Nephron progenitor cell (in vitro differentiated cells): ENCODE measurements around the gene TMPRSS9.
"Not testable (repeated sequence)": the region's sequence is repeated elsewhere in the genome, so short reads cannot be mapped to it uniquely, and the experiment has no call there.

Experiments
- DNase-seq: peaks from one replicate; pipeline ENCODE4 v3.0.0; 2021
- H3K27ac Mint-ChIP-seq: 2 replicates; pipeline ENCODE4 v1.8.0; 2021; ENCODE audit warnings: mild to moderate bottlenecking, moderate library complexity, mixed read lengths
- H3K27me3 Mint-ChIP-seq: 2 replicates; pipeline ENCODE4 v1.8.0; 2021; ENCODE audit warnings: mild to moderate bottlenecking, low read depth, mixed read lengths; ENCODE audit not compliant: poor library complexity
- H3K36me3 Mint-ChIP-seq: 2 replicates; pipeline ENCODE4 v1.8.0; 2021; ENCODE audit warnings: low read depth, mixed read lengths
- H3K4me1 Mint-ChIP-seq: 2 replicates; pipeline ENCODE4 v1.8.0; 2021; ENCODE audit warnings: mixed read lengths
- H3K4me3 Mint-ChIP-seq: 2 replicates; pipeline ENCODE4 v1.8.0; 2021; ENCODE audit warnings: mild to moderate bottlenecking, moderate library complexity, mixed read lengths
- H3K9me3 Mint-ChIP-seq: 2 replicates; pipeline ENCODE4 v1.8.0; 2021; ENCODE audit warnings: mild to moderate bottlenecking, moderate library complexity, mixed read lengths
- CTCF ChIP-seq: fragments of 200-600 bp; sonication (generic); IDR thresholded peaks from 2 replicates; pipeline ENCODE4 v1.5.0; 2021; ENCODE audit warnings: antibody characterized with exemption

The TMPRSS9 gene

GRCh38 chr19:2394054-2394441 lies 34.0 kb downstream of the TMPRSS9 start:
- no peak overlapping the region for H3K4me3 Mint-ChIP-seq
- peaks cover 9% of the 10 kb centered on the region for H3K9me3 Mint-ChIP-seq
- TF ChIP-seq CTCF: no peak
- no peak for DNase-seq
- peaks cover 19% of the 10 kb centered on the region for H3K4me1 Mint-ChIP-seq
- no peaks in the 10 kb centered on the region for H3K36me3 Mint-ChIP-seq
- H3K27me3 Mint-ChIP-seq: peaks cover 7% of the 10 kb centered on the region
- H3K27ac Mint-ChIP-seq: no peak overlapping the region

- Mint-ChIP-seq H3K27me3 (peaks cover 7% of the 10 kb centered on the region), H3K36me3 (no peaks in the 10 kb centered on the region), H3K4me3 (no peak overlapping the region), H3K27ac (no peak overlapping the region), H3K4me1 (peaks cover 17% of the 10 kb centered on the region), H3K9me3 (peaks cover 9% of the 10 kb centered on the region)
- no peak for DNase-seq
- no peak for TF ChIP-seq CTCF
Measured at GRCh38 chr19:2394442-2395292, 34.6 kb downstream of the TMPRSS9 start.

- Mint-ChIP-seq H3K27ac (peak overlapping the region; percentile 54), H3K4me1 (peaks cover 15% of the 10 kb centered on the region), H3K4me3 (peak overlapping the region; percentile 11)
- not testable (repeated sequence) for H3K36me3 Mint-ChIP-seq, DNase-seq, H3K9me3 Mint-ChIP-seq, H3K27me3 Mint-ChIP-seq
Measured at GRCh38 chr19:2395293-2395829, 35.3 kb downstream of the TMPRSS9 start.

DNA sequence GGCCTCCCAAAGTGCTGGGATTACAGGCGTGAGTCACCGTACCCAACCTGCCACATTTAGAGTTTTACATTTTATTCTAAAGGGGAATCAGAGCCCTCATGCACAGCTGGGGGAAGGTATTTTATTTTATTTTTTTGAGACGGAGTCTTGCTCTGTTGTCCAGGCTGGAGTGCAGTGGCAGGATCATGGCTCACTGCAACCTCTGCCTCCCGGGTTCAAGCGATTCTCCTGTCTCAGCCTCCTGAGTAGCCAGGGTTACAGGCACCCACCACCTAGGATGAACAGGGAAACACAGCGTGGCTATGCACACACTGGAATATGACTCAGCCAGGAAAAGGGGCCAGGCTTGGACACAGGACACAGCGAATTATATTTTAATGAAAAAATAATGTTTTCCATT lies 37.1 kb downstream of the TMPRSS9 start:
- H3K27me3 Mint-ChIP-seq, H3K36me3 Mint-ChIP-seq, DNase-seq, H3K9me3 Mint-ChIP-seq, H3K4me3 Mint-ChIP-seq, H3K27ac Mint-ChIP-seq: not testable (repeated sequence)
- H3K4me1 Mint-ChIP-seq: peaks cover 11% of the 10 kb centered on the region

DNA sequence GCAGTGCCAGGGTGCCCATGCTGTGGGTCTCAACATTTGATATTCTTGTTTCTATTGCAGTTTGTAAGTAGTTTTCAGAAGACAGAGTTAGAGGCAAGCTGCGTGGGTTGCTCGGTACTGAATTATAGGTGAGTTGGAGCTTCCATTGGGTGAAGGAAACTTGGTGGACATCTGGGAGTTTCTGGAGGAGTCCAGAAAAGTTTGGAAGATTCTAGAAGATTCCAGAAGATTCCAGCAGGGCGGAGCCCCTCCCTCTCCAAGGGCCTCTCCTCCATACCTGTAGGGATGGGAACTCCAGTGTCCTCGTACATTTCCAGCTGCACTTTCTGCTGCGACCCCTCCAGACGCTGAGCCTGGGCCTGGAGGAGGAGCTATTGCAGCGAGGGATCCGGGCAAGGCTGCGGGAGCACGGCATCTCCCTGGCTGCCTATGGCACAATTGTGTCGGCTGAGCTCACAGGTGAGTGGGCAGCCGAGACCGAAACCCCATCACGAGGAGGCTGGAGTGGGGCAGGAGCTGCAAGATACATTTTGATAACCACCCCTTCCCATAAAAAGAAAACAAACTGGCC lies 38.8 kb downstream of the TMPRSS9 start:
- peaks cover 11% of the 10 kb centered on the region for H3K4me1 Mint-ChIP-seq
- no peak overlapping the region for H3K4me3 Mint-ChIP-seq
- H3K27ac Mint-ChIP-seq: no peak overlapping the region
- H3K36me3 Mint-ChIP-seq: no peaks in the 10 kb centered on the region
- H3K27me3 Mint-ChIP-seq: peaks cover 12% of the 10 kb centered on the region
- H3K9me3 Mint-ChIP-seq: peaks cover 8% of the 10 kb centered on the region
- no peak for DNase-seq
- no peak for TF ChIP-seq CTCF

GRCh38 chr19:2399582-2399981 lies 39.5 kb downstream of the TMPRSS9 start:
- Mint-ChIP-seq H3K36me3 (no peaks in the 10 kb centered on the region), H3K4me3 (no peak overlapping the region), H3K27me3 (peaks cover 12% of the 10 kb centered on the region), H3K9me3 (peaks cover 15% of the 10 kb centered on the region), H3K27ac (no peak overlapping the region), H3K4me1 (peaks cover 11% of the 10 kb centered on the region)
- no peak for TF ChIP-seq CTCF
- no peak for DNase-seq
